HG02763 (cell line): ENCODE results near the gene GRHPR.
"Not testable (repeated sequence)": the region's sequence is repeated elsewhere in the genome, so short reads cannot be mapped to it uniquely, and the experiment has no call there.

Experiments used
- ATAC-seq: cut with Tn5 transposase; IDR thresholded peaks from one replicate; pipeline ENCODE4 v1.9.1; 2021; ENCODE audit warnings: mild to moderate bottlenecking, moderate library complexity; ENCODE audit not compliant: unreplicated experiment

GRHPR gene

DNA sequence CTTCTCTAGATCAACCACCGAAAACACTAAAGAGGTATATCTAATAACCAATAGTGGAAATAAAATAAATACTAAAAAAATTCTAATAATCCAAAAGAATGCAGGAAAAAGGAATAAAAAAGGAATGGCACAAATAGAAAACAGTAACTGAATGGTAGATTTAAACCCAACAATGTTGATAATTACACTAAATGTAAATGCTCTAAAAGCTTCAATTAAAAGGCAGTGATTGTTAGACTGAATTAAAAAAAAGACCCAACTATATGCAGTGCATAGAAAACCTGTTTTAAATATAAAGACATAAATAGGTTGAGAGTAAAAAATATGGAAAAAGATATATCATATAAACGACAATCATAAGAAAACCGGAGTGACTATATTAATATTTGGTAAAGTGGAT, 51.9 kb downstream of the GRHPR start:
- ATAC-seq = no peak

DNA sequence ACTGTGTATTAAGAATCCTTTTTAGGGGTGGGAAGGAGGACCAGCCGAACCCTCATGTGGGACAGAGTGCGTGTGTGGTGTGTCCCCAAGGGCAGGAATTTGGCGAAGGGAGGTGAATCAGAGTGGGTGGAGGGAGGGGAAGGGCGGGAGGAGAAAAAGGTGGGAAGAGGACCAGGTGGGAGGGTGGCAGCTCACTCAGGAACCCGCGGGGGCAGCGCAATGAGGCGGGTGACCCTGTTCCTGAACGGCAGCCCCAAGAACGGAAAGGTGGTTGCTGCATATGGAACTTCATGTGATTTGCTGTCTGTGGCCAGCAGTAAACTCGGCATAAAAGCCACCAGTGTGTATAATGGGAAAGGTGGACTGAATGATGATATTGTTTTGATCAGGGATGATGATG, 54.4 kb downstream of the GRHPR start:
- no peak for ATAC-seq

DNA sequence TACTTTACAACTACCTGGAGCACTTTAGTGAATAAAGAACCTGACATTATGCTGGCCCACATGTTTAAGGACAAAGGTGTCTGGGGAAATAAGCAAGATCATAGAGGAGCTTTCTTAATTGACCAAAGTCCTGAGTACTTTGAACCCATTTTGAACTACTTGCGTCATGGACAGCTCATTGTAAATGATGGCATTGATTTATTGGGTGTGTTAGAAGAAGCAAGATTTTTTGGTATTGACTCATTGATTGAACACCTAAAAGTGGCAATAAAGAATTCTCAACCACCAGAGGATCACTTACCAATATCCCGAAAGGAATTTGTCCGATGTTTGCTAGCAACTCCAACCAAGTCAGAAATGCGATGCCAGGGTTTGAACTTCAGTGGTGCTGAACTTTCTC, 54.9 kb downstream of the GRHPR start:
- ATAC-seq = not testable (repeated sequence)

DNA sequence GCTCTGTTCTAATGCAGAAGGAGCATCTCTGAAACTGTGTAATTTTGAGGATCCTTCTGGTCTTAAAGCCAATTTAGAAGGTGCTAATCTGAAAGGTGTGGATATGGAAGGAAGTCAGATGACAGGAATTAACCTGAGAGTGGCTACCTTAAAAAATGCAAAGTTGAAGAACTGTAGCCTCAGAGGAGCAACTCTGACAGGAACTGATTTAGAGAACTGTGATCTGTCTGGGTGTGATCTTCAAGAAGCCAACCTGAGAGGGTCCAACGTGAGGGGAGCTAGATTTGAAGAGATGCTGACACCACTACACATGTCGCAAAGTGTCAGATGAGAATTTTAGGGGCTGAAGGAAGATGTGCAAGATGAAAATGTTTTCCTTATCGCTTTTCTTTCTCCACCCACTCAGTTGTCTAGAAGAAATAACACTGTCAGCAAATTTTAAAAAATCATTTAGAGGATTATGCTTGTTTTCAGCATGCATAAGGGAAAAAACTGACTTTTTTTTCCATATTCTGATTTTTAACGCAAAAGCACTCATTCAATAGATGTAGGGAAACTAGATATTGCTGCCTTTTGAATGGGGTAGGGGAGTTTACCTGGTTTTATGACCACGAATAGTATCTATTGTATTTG, 55.6 kb downstream of the GRHPR start:
- not testable (repeated sequence) for ATAC-seq

DNA sequence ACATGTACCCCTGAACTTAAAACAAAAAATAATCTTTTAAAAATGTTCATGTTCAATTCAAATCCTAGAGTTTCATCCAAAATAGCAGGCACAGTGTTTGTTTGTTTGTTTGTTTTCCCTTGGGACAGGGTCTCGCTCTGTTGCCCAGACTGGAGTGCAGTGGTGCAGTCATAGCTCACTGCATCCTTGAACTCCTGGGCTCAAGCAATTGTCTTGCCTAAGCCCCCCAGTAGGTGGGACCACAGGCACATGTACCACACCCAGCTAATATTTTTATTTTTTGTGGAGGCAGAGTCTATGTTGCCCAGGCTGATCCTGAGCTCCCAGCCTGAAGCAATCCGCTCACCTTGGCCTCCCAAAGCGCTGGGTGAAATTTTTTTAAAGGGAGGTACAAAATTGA, 58.3 kb downstream of the GRHPR start:
- ATAC-seq = no peak

DNA sequence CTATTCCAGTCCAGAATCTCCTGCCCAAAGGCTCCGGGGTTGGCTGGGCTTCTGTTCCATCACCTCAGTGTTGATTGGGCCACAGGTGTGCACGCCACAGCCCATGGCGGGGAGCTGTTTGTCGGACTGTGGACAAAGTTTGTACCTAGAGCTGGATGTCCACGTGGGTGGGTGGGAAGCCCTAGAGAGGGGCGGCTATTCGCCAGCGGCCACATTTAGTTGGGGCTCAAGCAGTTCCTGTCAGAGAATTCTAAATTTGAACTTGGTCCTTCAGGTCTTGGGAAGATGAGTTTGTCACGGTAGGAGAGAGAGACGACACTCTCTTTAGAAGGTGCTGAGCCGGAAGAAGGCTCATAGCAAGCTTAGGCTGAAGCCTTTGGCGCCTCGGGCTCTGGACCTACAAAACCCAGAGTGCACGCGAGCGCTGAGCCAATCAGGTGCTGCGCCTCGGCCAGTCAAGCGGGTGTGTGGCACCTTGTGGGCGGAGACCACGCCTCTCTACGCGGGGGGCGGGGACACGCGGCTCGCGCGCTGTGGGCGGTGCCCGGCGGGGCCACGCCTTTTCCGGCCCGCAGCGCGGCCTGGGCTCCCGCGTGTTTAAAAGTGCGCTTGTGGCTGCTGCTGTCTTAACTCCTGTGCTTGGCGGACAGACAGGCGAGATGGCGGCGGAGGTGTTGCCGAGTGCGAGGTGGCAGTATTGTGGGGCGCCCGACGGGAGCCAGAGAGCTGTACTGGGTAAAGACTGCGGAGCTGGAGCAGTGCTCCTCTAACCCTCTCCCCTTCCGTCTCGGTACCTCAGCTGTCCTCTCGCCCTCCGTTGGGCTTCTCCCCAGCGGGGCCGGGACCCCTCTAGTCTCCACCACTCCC, 63.1 kb downstream of the GRHPR start, which contains the start of gene POLR1E:
Gene POLR1E, plus strand, starts transcription at position 560 of the 867 bp plus-strand sequence. Its CDS starts 100 bp downstream, at position 660.
- peak; percentile 97 for ATAC-seq

DNA sequence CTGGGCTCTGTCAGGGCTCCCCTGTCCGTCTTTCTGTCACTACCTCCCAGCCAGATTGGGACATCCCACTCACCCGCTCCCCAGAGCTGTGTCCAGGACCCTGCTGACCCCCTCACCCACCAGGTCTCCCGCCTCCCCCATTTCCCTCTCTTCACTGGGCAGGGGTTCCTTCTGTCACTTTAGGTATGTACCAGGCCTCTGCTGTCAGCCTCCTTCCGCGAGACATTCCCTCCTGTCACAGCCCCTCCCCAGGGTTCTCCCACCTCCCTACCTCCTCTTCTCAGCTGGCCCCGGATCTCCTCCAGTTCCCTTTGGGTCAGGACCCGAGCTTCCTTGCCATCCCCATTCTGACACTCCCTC, 63.7 kb downstream of the GRHPR start:
- no peak for ATAC-seq
